HepG2 (cell line): ENCODE data around the gene TPRN. TPM values are rescaled to one million over a fixed set of nuclear protein-coding genes. Genes with fewer than 3 reads are reported as not detected.

Experiments used
- AGO1 ChIP-seq: fragments of 200-400 bp; formaldehyde crosslinking; IDR thresholded peaks from 2 replicates; pipeline ENCODE4 v1.6.1; 2017; ENCODE audit warnings: mild to moderate bottlenecking, low read depth, low read length, moderate library complexity; ENCODE audit not compliant: poor library complexity, severe bottlenecking
- CERS6 ChIP-seq: sonication (generic); formaldehyde crosslinking; IDR thresholded peaks from 2 replicates; pipeline ENCODE4 v1.5.0; 2020; ENCODE audit warnings: missing genetic modification reagents
- FOSL2 ChIP-seq: sonication (generic); formaldehyde crosslinking; IDR thresholded peaks from 2 replicates; pipeline ENCODE4 v1.4.0; 2020; ENCODE audit warnings: missing genetic modification reagents
- GABPB1 ChIP-seq: IDR thresholded peaks from 2 replicates; pipeline ENCODE4 v1.6.1; 2016; ENCODE audit warnings: mild to moderate bottlenecking, missing genetic modification reagents, moderate library complexity, missing compliant biosample characterization
- HHEX ChIP-seq: IDR thresholded peaks from 2 replicates; pipeline ENCODE4 v1.6.1; 2016; ENCODE audit warnings: control low read depth
- NBN ChIP-seq: fragments of 450-650 bp; conservative IDR thresholded peaks from 2 replicates; pipeline ENCODE4 v1.6.1; 2017
- NR2F1 ChIP-seq, 2 experiments: fragments of 450-650 bp in 1 of 2; formaldehyde crosslinking in 1 of 2; IDR thresholded peaks; 2 replicates each; pipeline versions ENCODE4 v1.5.0 to v1.6.1; 2016 to 2020; ENCODE audit warnings: mild to moderate bottlenecking in 1 of 2, missing compliant biosample characterization in 1 of 2, missing genetic modification reagents in 1 of 2, moderate library complexity in 1 of 2
- NR2F6 ChIP-seq, 2 experiments: IDR thresholded peaks; 2 replicates each; pipeline ENCODE4 v1.6.1; 2016; ENCODE audit warnings: antibody characterized with exemption in 1 of 2, mild to moderate bottlenecking in 1 of 2
- RAD21 ChIP-seq: fragments of 450-650 bp; formaldehyde crosslinking; IDR thresholded peaks from 2 replicates; pipeline ENCODE4 v1.5.0; 2020; ENCODE audit warnings: mild to moderate bottlenecking
- SPEN ChIP-seq: sonication (generic); formaldehyde crosslinking; IDR thresholded peaks from 2 replicates; pipeline ENCODE4 v1.5.1; 2020; ENCODE audit warnings: low read depth, mild to moderate bottlenecking, missing genetic modification reagents
- TBX2 ChIP-seq: sonication (generic); formaldehyde crosslinking; IDR thresholded peaks from 2 replicates; pipeline ENCODE4 v1.5.0; 2020; ENCODE audit warnings: missing genetic modification reagents, mild to moderate bottlenecking, borderline replicate concordance
- YEATS4 ChIP-seq: sonication (generic); formaldehyde crosslinking; IDR thresholded peaks from 2 replicates; pipeline ENCODE4 v1.4.0; 2020; ENCODE audit warnings: missing genetic modification reagents, borderline replicate concordance
- ZBTB3 ChIP-seq: sonication (generic); formaldehyde crosslinking; IDR thresholded peaks from 2 replicates; pipeline ENCODE4 v1.4.0; 2020; ENCODE audit warnings: low read depth, mild to moderate bottlenecking, moderate library complexity, missing genetic modification reagents, borderline replicate concordance
- ZBTB38 ChIP-seq: sonication (generic); formaldehyde crosslinking; IDR thresholded peaks from 2 replicates; pipeline ENCODE4 v1.5.1; 2020; ENCODE audit warnings: mild to moderate bottlenecking, missing genetic modification reagents
- ZNF20 ChIP-seq: sonication (generic); formaldehyde crosslinking; IDR thresholded peaks from 2 replicates; pipeline ENCODE4 v1.4.0; 2020; ENCODE audit warnings: mild to moderate bottlenecking, moderate library complexity, missing genetic modification reagents
- ZNF558 ChIP-seq: sonication (generic); formaldehyde crosslinking; IDR thresholded peaks from 2 replicates; pipeline ENCODE4 v1.9.0; 2022; ENCODE audit warnings: mild to moderate bottlenecking, missing genetic modification reagents, borderline replicate concordance
- ZNF576 ChIP-seq: sonication (generic); formaldehyde crosslinking; IDR thresholded peaks from 2 replicates; pipeline ENCODE4 v1.4.0; 2020; ENCODE audit warnings: mild to moderate bottlenecking, missing genetic modification reagents
- ZNF670 ChIP-seq: sonication (generic); formaldehyde crosslinking; IDR thresholded peaks from 2 replicates; pipeline ENCODE4 v1.8.0; 2022; ENCODE audit warnings: mild to moderate bottlenecking, missing genetic modification reagents, borderline replicate concordance
- ZSCAN9 ChIP-seq: IDR thresholded peaks from 2 replicates; pipeline ENCODE4 v1.6.1; 2016; ENCODE audit warnings: borderline replicate concordance
- polyA plus RNA-seq, 8 experiments: library from polyadenylated mRNA; depleted of rRNA in 3 of 8; stranded (reverse) in 7 of 8; unstranded in 1 of 8; fragments of >200 nt; fragmentation: Illumina TruSeq in 4 of 8; extraction: Trizol in 4 of 8; gene quantifications; 2 replicates each; pipeline versions ENCODE4 v1.2.1 to v1.2.3, GENCODE V29; 2011 to 2016; ENCODE audit warnings: low read depth in 4 of 8, missing spikeins in 1 of 8, mixed read lengths in 1 of 8; ENCODE audit not compliant: insufficient read depth in 1 of 8
- total RNA-seq, 5 experiments: library from RNA; depleted of rRNA; stranded (reverse); fragments of >200 nt; fragmentation: Illumina TruSeq; extraction: Trizol; gene quantifications; 2 replicates each; pipeline ENCODE4 v1.2.3, GENCODE V29; 2016; ENCODE audit warnings: low read depth in 1 of 5
- TF ChIP-seq, protein P1 (sequence below), 2 experiments: fragments of 450-650 bp in 1 of 2; sonication (generic) in 1 of 2; formaldehyde crosslinking in 1 of 2; IDR thresholded peaks; 2 replicates each; pipeline versions ENCODE4 v1.6.1 to v1.8.0; 2016 to 2022; ENCODE audit warnings: antibody characterized with exemption in 1 of 2, mild to moderate bottlenecking in 1 of 2, missing genetic modification reagents in 1 of 2

Gene TPRN
- total and polyA plus RNA-seq, 2 of the 13 experiments (the other 11 are each of a cell fraction or from before 2014, with no cell fraction given): 10.1 to 19.2 TPM

- 0 out of 2 replicates have a peak, but pooled peaks have one; percentile 20 for TF ChIP-seq TBX2 (CRISPR knock-in tag)
- TF ChIP-seq, protein P1, sequence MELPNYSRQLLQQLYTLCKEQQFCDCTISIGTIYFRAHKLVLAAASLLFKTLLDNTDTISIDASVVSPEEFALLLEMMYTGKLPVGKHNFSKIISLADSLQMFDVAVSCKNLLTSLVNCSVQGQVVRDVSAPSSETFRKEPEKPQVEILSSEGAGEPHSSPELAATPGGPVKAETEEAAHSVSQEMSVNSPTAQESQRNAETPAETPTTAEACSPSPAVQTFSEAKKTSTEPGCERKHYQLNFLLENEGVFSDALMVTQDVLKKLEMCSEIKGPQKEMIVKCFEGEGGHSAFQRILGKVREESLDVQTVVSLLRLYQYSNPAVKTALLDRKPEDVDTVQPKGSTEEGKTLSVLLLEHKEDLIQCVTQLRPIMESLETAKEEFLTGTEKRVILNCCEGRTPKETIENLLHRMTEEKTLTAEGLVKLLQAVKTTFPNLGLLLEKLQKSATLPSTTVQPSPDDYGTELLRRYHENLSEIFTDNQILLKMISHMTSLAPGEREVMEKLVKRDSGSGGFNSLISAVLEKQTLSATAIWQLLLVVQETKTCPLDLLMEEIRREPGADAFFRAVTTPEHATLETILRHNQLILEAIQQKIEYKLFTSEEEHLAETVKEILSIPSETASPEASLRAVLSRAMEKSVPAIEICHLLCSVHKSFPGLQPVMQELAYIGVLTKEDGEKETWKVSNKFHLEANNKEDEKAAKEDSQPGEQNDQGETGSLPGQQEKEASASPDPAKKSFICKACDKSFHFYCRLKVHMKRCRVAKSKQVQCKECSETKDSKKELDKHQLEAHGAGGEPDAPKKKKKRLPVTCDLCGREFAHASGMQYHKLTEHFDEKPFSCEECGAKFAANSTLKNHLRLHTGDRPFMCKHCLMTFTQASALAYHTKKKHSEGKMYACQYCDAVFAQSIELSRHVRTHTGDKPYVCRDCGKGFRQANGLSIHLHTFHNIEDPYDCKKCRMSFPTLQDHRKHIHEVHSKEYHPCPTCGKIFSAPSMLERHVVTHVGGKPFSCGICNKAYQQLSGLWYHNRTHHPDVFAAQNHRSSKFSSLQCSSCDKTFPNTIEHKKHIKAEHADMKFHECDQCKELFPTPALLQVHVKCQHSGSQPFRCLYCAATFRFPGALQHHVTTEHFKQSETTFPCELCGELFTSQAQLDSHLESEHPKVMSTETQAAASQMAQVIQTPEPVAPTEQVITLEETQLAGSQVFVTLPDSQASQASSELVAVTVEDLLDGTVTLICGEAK (IDR thresholded peaks at IDR 0.05): no peak
- TF ChIP-seq, protein P1 (CRISPR knock-in tag; IDR thresholded peaks at IDR 0.05): 0 out of 2 replicates have a peak, but pooled peaks have one; percentile 1
- 0 out of 2 replicates have a peak, but pooled peaks have one; percentile 17 for TF ChIP-seq YEATS4 (CRISPR knock-in tag)
- TF ChIP-seq AGO1: peak; percentile 44
- no peak for TF ChIP-seq FOSL2 (CRISPR knock-in tag)
- TF ChIP-seq HHEX: no peak
- no peak for TF ChIP-seq NR2F1 (CRISPR knock-in tag; IDR thresholded peaks at IDR 0.05)
- no peak for TF ChIP-seq CERS6 (CRISPR knock-in tag)
- no peak for TF ChIP-seq ZNF576 (CRISPR knock-in tag)
- no peak for TF ChIP-seq ZNF670
- TF ChIP-seq NBN: no peak
- TF ChIP-seq ZBTB3 (CRISPR knock-in tag): 0 out of 2 replicates have a peak, but pooled peaks have one; percentile 38
- no peak for TF ChIP-seq ZNF20
- TF ChIP-seq ZNF558 (CRISPR knock-in tag): no peak
- TF ChIP-seq GABPB1 (CRISPR knock-in tag): no peak
- TF ChIP-seq ZSCAN9: no peak
- no peak for TF ChIP-seq RAD21 (CRISPR knock-in tag)
- no peak for TF ChIP-seq NR2F6 (IDR thresholded peaks at IDR 0.05)
- TF ChIP-seq NR2F6 (CRISPR knock-in tag; IDR thresholded peaks at IDR 0.05): no peak
- TF ChIP-seq SPEN (CRISPR knock-in tag): 0 out of 2 replicates have a peak, but pooled peaks have one; percentile 10
- TF ChIP-seq ZBTB38 (CRISPR knock-in tag): peak; percentile 24; the same call in 1 of the 2 replicates
These were observed 17.7 kb upstream of the TPRN start (continued) for GRCh38 chr9:137218212-137218753.
